Measurements from ENCODE around the gene YLPM1.

YLPM1 gene

GRCh38 chr14:74848768-74849167 lies 85.7 kb downstream of the YLPM1 start:
- Histone ChIP-seq H2BK15ac (ENCODE audit: low read depth, poor library complexity, severe bottlenecking) (no peak overlapping the region), H2BK120ac (ENCODE audit: low read depth, low read length) (no peak overlapping the region), H3K4me2 (ENCODE audit: low read length, poor library complexity, severe bottlenecking) (no peak overlapping the region), H3K36me3 (ENCODE audit: control insufficient read depth in 1 of 2, insufficient read depth in 2 of 2, low read depth in 1 of 2, low read length in 2 of 2) (no peaks in the 10 kb centered on the region), H3K4ac (ENCODE audit: low read depth in 1 of 2, low read length in 2 of 2) (no peak overlapping the region), H3K14ac (ENCODE audit: low read length in 2 of 2) (no peak overlapping the region), H3K9ac (ENCODE audit: low read length) (no peak overlapping the region), H3K27ac (ENCODE audit: low read length, poor library complexity, severe bottlenecking) (no peak overlapping the region), H3K79me1 (replicated peaks; ENCODE audit: low read length, poor library complexity, severe bottlenecking) (peaks cover 2% of the 10 kb centered on the region), H3K9me3 (ENCODE audit: control insufficient read depth, low read length) (no peaks in the 10 kb centered on the region), H4K91ac (ENCODE audit: low read length) (no peak overlapping the region), H2AK5ac (ENCODE audit: low read length, severe bottlenecking) (no peak overlapping the region), H3K23ac (ENCODE audit: low read length in 2 of 2) (no peak overlapping the region), H3K18ac (ENCODE audit: low read depth in 1 of 2, low read length in 2 of 2) (no peak overlapping the region), H3K4me3 (ENCODE audit: insufficient read depth in 1 of 2, low read depth in 1 of 2, low read length in 2 of 2) (no peak overlapping the region), H3K27me3 (ENCODE audit: control insufficient read depth in 1 of 2, insufficient read depth in 1 of 2, low read length in 2 of 2) (no peaks in the 10 kb centered on the region), H2BK5ac (ENCODE audit: low read depth, low read length, poor library complexity, severe bottlenecking) (no peak overlapping the region), H2BK12ac (ENCODE audit: low read length in 2 of 2) (no peak overlapping the region), H2AFZ (ENCODE audit: low read depth, low read length) (no peak overlapping the region), H3K4me1 (ENCODE audit: control insufficient read depth, insufficient read depth, low read depth, low read length) (no peaks in the 10 kb centered on the region), H4K8ac (ENCODE audit: low read length) (no peak overlapping the region)
- no peak for DNase-seq
- 100% methylated on average over 1 of the region's 2 CpGs for WGBS

- Histone ChIP-seq H3K4me1 (ENCODE audit: control insufficient read depth, insufficient read depth, low read depth, low read length) (no peaks in the 10 kb centered on the region), H2AK5ac (ENCODE audit: low read length, severe bottlenecking) (no peak overlapping the region)
- 39% methylated on average over 1 of the region's 2 CpGs for WGBS
Observed at GRCh38 chr14:74852922-74853530, 89.9 kb downstream of the YLPM1 start.

DNA sequence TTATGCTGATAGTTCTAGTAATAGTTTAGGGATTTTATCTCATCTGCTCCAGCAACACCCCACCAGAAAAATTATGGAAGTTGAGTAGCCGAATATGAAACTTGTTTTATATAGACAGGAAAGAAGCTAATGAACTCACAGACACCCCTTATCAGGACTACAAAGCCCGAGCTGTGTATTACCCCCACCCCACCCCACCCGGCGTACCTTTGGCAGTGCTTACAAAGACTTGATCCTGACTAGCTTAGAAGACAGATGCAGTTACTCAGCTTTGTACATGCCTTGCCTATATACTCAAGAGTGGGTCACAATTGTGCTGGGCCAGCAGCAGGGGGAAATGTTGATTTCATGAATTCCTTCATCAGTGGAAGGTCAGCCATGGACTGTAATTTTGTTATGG lies 90.5 kb downstream of the YLPM1 start:
- no peaks in the 10 kb centered on the region for H3K9me3 ChIP-seq (ENCODE audit: control insufficient read depth, low read length)
- WGBS, result 86% methylated on average over 1 of the region's 4 CpGs
- no peak overlapping the region for H3K27ac ChIP-seq (ENCODE audit: low read length, poor library complexity, severe bottlenecking)
- H3K4me1 ChIP-seq (ENCODE audit: control insufficient read depth, insufficient read depth, low read depth, low read length), result no peaks in the 10 kb centered on the region
- no peak overlapping the region for H2BK15ac ChIP-seq (ENCODE audit: low read depth, poor library complexity, severe bottlenecking)
- H2BK5ac ChIP-seq (ENCODE audit: low read depth, low read length, poor library complexity, severe bottlenecking), result no peak overlapping the region
- DNase-seq, result no peak
- H4K91ac ChIP-seq (ENCODE audit: low read length), result no peak overlapping the region
- no peak overlapping the region for H3K18ac ChIP-seq (ENCODE audit: low read depth in 1 of 2, low read length in 2 of 2)
- no peak overlapping the region for H3K14ac ChIP-seq (ENCODE audit: low read length in 2 of 2)
- no peak overlapping the region for H3K4me2 ChIP-seq (ENCODE audit: low read length, poor library complexity, severe bottlenecking)
- H3K27me3 ChIP-seq (ENCODE audit: control insufficient read depth in 1 of 2, insufficient read depth in 1 of 2, low read length in 2 of 2), result no peaks in the 10 kb centered on the region
- no peak overlapping the region for H3K23ac ChIP-seq (ENCODE audit: low read length in 2 of 2)
- H2BK12ac ChIP-seq (ENCODE audit: low read length in 2 of 2), result no peak overlapping the region
- H3K4me3 ChIP-seq (ENCODE audit: insufficient read depth in 1 of 2, low read depth in 1 of 2, low read length in 2 of 2), result peak overlapping the region in 1 of 2 experiments; percentile 38
- H3K36me3 ChIP-seq (ENCODE audit: control insufficient read depth in 1 of 2, insufficient read depth in 2 of 2, low read depth in 1 of 2, low read length in 2 of 2), result no peaks in the 10 kb centered on the region
- H3K79me1 ChIP-seq (replicated peaks; ENCODE audit: low read length, poor library complexity, severe bottlenecking), result no peaks in the 10 kb centered on the region
- H2AFZ ChIP-seq (ENCODE audit: low read depth, low read length), result no peak overlapping the region
- H4K8ac ChIP-seq (ENCODE audit: low read length), result no peak overlapping the region
- H2BK120ac ChIP-seq (ENCODE audit: low read depth, low read length), result no peak overlapping the region
- peak overlapping the region; percentile 51 for H3K9ac ChIP-seq (ENCODE audit: low read length)
- H3K4ac ChIP-seq (ENCODE audit: low read depth in 1 of 2, low read length in 2 of 2), result no peak overlapping the region
- H2AK5ac ChIP-seq (ENCODE audit: low read length, severe bottlenecking), result no peak overlapping the region

More at GRCh38 chr14:74852922-74853530, 89.9 kb downstream of the YLPM1 start:
- no peak overlapping the region for H2AFZ ChIP-seq (ENCODE audit: low read depth, low read length)
- DNase-seq, result peak; percentile 37
- H4K91ac ChIP-seq (ENCODE audit: low read length), result no peak overlapping the region
- H3K14ac ChIP-seq (ENCODE audit: low read length in 2 of 2), result no peak overlapping the region
- H3K79me1 ChIP-seq (replicated peaks; ENCODE audit: low read length, poor library complexity, severe bottlenecking), result no peaks in the 10 kb centered on the region
- H3K36me3 ChIP-seq (ENCODE audit: control insufficient read depth in 1 of 2, insufficient read depth in 2 of 2, low read depth in 1 of 2, low read length in 2 of 2), result no peaks in the 10 kb centered on the region
- H3K4me2 ChIP-seq (ENCODE audit: low read length, poor library complexity, severe bottlenecking), result no peak overlapping the region
- H3K27ac ChIP-seq (ENCODE audit: low read length, poor library complexity, severe bottlenecking), result no peak overlapping the region
- H3K23ac ChIP-seq (ENCODE audit: low read length in 2 of 2), result no peak overlapping the region
- no peak overlapping the region for H4K8ac ChIP-seq (ENCODE audit: low read length)
- H3K9ac ChIP-seq (ENCODE audit: low read length), result peak overlapping the region; percentile 51
- no peaks in the 10 kb centered on the region for H3K9me3 ChIP-seq (ENCODE audit: control insufficient read depth, low read length)
- H2BK120ac ChIP-seq (ENCODE audit: low read depth, low read length), result no peak overlapping the region
- H2BK15ac ChIP-seq (ENCODE audit: low read depth, poor library complexity, severe bottlenecking), result no peak overlapping the region
- H3K4ac ChIP-seq (ENCODE audit: low read depth in 1 of 2, low read length in 2 of 2), result no peak overlapping the region
- no peak overlapping the region for H2BK5ac ChIP-seq (ENCODE audit: low read depth, low read length, poor library complexity, severe bottlenecking)
- H3K27me3 ChIP-seq (ENCODE audit: control insufficient read depth in 1 of 2, insufficient read depth in 1 of 2, low read length in 2 of 2), result no peaks in the 10 kb centered on the region
- H2BK12ac ChIP-seq (ENCODE audit: low read length in 2 of 2), result no peak overlapping the region
- peak overlapping the region in 1 of 2 experiments; percentile 28 for H3K4me3 ChIP-seq (ENCODE audit: insufficient read depth in 1 of 2, low read depth in 1 of 2, low read length in 2 of 2)
- H3K18ac ChIP-seq (ENCODE audit: low read depth in 1 of 2, low read length in 2 of 2), result no peak overlapping the region

DNA sequence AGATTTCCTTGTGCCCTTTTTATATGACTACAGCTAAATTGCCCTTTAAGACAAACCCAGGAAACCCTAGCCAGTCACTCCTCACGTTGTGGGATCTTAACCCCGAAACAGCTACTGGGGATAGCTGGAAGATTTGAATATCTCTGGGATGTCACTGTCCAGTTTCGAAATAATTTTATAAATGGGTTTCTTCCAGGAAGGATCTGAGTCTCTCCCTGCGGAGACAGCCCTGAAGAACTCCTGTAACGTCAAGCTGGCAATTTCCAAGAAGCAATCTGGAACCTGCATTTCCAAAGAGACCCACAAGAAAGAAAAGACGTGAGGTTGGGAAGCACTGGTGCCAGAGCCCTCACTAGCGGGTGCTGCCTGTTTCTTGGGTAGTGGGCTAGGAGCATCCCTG lies 91.9 kb downstream of the YLPM1 start:
- Histone ChIP-seq H2AFZ (ENCODE audit: low read depth, low read length) (no peak overlapping the region), H3K14ac (ENCODE audit: low read length in 2 of 2) (no peak overlapping the region), H3K4me3 (ENCODE audit: insufficient read depth in 1 of 2, low read depth in 1 of 2, low read length in 2 of 2) (peak overlapping the region in 1 of 2 experiments; percentile 55), H3K4me2 (ENCODE audit: low read length, poor library complexity, severe bottlenecking) (no peak overlapping the region), H3K27me3 (ENCODE audit: control insufficient read depth in 1 of 2, insufficient read depth in 1 of 2, low read length in 2 of 2) (no peaks in the 10 kb centered on the region), H2BK120ac (ENCODE audit: low read depth, low read length) (no peak overlapping the region), H2BK5ac (ENCODE audit: low read depth, low read length, poor library complexity, severe bottlenecking) (no peak overlapping the region), H3K9me3 (ENCODE audit: control insufficient read depth, low read length) (no peaks in the 10 kb centered on the region), H4K8ac (ENCODE audit: low read length) (no peak overlapping the region), H3K9ac (ENCODE audit: low read length) (peak overlapping the region; percentile 14), H2AK5ac (ENCODE audit: low read length, severe bottlenecking) (no peak overlapping the region), H3K4ac (ENCODE audit: low read depth in 1 of 2, low read length in 2 of 2) (no peak overlapping the region), H3K79me1 (replicated peaks; ENCODE audit: low read length, poor library complexity, severe bottlenecking) (no peaks in the 10 kb centered on the region), H2BK15ac (ENCODE audit: low read depth, poor library complexity, severe bottlenecking) (no peak overlapping the region), H3K36me3 (ENCODE audit: control insufficient read depth in 1 of 2, insufficient read depth in 2 of 2, low read depth in 1 of 2, low read length in 2 of 2) (no peaks in the 10 kb centered on the region), H3K23ac (ENCODE audit: low read length in 2 of 2) (no peak overlapping the region), H3K27ac (ENCODE audit: low read length, poor library complexity, severe bottlenecking) (no peak overlapping the region), H3K18ac (ENCODE audit: low read depth in 1 of 2, low read length in 2 of 2) (no peak overlapping the region), H4K91ac (ENCODE audit: low read length) (no peak overlapping the region), H2BK12ac (ENCODE audit: low read length in 2 of 2) (no peak overlapping the region), H3K4me1 (ENCODE audit: control insufficient read depth, insufficient read depth, low read depth, low read length) (no peaks in the 10 kb centered on the region)
- WGBS, result 94% methylated on average over 5 of the region's 7 CpGs
- DNase-seq, result no peak

Measured in mesenchymal stem cell (in vitro differentiated cells and primary cell).